IPS DF 4.7 (cell line): ENCODE results near the gene FEM1C.

Source experiments
- DNase-seq: peaks from one replicate; pipeline ENCODE4 v3.0.0-alpha.2; 2013; ENCODE audit warnings: low spot score; ENCODE audit errors: extremely low read depth

Gene FEM1C

DNA sequence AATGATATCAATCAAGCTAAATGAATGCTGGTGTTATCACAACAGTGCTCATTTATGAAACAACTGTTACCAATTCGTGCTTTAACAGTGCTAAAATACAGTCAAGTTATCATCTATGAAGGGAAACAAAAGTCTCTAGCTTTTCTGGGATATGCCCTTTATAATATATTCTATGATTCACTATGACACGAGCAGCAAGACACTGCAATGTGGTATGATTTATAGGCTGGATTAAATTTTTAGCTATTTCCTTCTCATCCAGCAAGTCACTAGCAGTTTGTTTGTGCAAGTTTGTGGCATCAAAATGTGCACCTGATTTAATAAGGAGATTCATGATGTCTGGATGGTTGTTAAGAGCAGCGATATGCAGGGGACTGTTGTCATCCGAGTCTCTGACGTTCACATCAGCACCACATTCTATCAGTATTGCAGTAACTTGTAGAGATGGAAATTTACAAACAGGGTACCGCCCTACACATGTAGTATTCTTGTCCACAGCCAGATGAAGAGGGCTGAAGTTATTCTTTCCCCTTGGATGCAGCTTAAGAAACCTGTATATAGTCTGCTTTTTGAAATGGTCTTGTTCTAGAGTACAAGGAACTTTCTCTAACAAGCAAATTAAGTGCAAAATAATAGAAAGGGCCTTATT, 20.3 kb downstream of the FEM1C start:
- no peak for DNase-seq

DNA sequence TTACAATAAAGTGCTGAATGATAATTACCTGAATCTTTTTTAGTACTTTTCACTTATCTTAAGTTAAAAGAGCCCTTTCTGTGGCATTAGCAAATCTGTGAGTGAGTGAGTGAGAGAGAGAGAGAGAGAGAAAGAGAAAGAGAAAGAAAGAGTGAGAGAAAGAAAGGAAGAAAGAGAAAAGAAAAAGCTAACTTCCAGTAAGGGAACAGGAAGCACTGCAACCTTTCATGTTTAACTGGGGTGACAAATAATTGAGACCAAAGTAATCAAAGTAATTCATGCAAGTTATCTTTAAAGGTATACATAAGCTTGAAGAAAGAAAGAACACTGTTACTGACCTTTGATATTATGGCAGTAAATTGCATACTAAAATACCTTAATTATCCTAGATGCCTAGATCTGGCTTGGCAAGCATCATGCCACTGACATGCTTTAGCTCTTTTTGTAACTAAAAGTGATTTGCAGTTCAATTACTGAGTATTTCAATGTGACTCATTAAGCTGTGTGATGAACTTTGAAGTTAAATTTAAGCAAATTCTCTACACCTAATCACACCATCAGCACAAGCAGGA, 21.7 kb downstream of the FEM1C start:
- DNase-seq, result no peak

DNA sequence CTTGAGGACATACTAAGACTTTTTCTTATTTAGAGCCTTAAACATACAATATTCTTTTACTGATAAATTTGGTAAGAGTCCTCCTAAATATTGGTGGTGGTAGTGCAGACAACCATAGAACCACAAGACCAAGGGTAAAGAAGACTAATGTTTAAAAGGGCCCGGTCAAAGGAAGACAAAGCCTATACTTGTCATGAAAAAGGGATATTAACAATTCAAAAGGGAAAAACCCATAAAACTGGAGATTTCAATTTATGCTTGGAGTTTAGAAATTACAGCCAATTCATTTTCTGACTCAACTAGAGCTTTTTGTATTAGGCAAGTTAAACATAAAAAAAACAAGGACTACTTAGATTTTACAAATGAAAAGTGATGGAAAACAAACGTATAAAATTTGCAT, 24.4 kb downstream of the FEM1C start:
- no peak for DNase-seq

GRCh38 chr5:115516372-115516771, 28.2 kb downstream of the FEM1C start:
- DNase-seq, result no peak

DNA sequence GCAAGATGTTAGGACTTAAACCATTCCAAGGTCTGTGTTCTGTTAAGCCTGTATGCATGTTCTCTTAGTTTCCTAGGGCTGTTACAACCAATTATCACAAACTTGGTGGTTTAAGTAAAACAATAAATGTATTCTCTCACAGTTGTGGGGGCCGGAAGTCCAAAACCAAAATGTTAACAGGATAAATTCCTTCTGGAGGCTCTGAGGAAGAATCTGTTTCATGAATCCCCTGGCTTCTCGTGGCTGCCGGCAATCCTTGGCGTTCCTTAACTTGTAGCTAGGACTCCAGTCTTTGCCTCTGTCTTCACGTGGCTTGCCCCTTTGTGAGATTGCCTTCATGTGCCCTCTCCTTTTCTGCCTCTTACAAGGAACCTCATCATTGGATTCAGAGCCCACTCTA, 30.4 kb downstream of the FEM1C start:
- DNase-seq, result no peak

DNA sequence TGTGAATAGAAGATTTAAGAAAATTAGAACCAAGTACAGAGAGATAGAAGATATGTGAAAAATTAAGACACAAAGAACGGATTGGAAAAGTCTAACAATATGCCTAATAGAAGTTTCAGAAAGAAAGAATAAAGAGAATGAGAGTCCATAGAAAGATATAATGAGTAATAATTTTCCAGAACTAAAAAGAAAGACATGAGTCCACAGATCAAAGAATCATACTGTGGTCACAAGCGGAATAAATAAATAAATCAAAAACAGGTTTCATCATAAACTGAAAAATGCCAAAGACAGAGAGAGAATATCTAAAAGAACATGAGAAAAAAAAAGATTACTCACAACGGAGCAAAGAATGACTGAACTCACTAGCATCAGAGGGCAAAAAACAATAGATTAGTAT, 32.9 kb downstream of the FEM1C start:
- no peak for DNase-seq

GRCh38 chr5:115510145-115510645, 34.4 kb downstream of the FEM1C start:
- no peak for DNase-seq

- no peak for DNase-seq
Measured at GRCh38 chr5:115509547-115509946, 35.0 kb downstream of the FEM1C start.

- no peak for DNase-seq
Measured at GRCh38 chr5:115507681-115508080, 36.9 kb downstream of the FEM1C start.

- DNase-seq, result no peak
Measured at GRCh38 chr5:115503420-115503819, 41.2 kb downstream of the FEM1C start.

DNA sequence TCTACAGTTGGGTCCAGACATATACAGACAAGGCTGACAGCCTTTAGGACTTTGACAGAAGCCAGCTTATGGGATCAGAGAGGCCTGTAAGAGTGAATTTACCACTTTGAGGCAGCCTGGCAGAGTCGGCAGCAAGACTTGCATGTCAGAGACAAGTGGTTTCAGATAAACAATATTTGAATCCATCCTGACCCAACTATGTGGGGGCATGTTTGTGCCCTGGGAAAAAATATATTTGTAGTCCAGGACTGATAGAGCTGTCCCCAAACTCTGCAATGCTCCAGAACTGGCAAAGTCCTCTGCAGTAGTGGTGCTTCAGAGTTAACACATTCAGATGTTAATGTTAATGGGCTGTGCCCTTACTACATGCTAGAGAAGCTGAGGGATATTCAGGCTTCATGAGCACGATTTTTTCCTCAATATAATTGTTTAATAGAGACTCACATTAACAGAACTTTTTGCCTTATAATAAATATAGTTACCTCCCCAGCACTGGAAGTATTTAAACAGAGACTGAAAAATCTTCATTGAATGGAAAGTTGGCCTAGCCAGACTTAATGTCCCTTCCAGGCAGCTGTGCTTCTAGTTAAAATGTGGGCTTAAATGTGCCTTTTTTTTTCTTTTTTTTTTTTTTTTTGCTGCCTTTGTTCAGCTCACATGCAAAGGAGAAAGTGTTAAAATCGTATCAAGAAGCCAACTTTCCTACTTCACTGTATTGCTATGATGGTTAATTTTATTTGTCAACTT, 42.9 kb downstream of the FEM1C start:
- no peak for DNase-seq

GRCh38 chr5:115500225-115500624, 44.4 kb downstream of the FEM1C start:
- DNase-seq, result no peak

GRCh38 chr5:115496936-115497576, 47.5 kb downstream of the FEM1C start:
- DNase-seq, result no peak

- no peak for DNase-seq
Measured at GRCh38 chr5:115494570-115495289, 49.8 kb downstream of the FEM1C start.

GRCh38 chr5:115490596-115490995, 54.0 kb downstream of the FEM1C start:
- no peak for DNase-seq

DNA sequence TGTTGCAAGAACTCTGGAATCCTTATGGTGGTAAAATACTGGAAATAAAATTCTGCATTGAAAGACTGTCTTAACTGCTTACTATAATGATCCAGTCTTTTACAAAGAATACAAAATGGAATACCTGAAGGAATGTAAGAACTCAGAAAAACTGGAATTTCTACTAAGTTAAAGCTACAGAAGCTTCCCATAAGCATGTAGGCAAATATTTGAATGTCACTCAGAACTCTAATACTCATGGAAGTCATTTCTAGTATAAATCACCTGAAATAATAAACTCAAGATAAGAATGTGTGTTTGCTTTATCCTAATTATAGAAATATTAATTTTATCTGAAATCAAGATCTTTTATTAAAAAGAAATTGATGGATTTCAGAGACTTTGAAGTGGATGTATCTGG, 54.8 kb downstream of the FEM1C start:
- no peak for DNase-seq

DNA sequence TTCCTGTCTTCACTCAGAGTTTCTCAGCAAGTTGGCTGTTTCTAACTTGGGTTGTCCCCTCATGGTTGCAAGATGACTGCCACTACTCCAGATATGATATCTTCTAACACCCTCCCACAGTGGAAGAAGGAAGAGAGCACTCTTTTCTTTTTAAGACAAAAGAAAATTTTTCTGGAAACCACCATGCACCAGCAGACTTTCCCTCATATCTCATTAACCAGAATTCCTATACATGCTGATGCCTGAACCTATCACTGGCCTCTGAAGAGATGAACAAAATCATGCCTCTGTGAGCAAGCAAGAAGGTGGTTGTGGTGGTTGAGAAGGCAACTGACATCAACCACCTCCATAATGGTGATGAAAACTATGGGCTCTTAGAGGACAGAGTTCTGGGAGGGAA, 56.8 kb downstream of the FEM1C start:
- DNase-seq, result no peak

DNA sequence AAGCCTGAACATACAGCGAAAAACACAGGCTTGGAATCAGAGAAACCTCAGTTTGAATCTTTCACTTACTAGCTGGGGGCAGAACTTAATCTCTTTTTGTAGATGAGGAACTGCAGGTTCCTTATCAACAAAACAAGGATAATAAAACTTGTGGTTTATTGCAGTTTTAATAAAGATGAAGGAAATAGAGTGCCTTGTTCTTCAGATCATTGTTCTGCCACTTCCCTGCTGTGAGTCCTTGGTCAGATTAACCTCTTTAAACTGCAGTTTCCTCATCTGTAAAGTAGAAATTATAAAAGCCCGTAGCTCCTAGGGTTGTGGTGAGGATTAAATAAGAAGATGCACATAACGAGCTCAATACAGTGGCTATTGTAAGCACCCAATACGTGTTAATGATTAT, 57.4 kb downstream of the FEM1C start:
- DNase-seq, result no peak

GRCh38 chr5:115486728-115487127, 57.8 kb downstream of the FEM1C start:
- no peak for DNase-seq

DNA sequence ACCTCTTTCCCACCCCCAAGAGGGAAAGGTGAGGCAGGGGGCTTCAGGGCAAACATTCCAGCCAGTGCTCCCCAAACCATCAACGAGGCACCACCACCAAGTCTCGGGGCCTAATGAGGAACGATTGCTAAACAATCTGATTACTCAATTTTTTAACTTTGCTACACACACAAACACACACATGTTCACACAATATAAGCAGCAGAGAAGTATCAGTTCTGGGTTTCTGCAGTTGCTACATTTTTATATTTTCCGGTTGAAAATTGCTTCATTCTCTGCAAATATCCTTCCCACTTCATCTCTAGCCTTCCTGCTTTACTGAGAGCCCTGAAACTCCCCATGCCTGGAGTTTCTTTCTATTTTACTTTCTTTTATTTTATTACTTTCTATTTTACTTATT, 60.2 kb downstream of the FEM1C start:
- no peak for DNase-seq

GRCh38 chr5:115480900-115481299, 63.7 kb downstream of the FEM1C start:
- DNase-seq, result no peak

DNA sequence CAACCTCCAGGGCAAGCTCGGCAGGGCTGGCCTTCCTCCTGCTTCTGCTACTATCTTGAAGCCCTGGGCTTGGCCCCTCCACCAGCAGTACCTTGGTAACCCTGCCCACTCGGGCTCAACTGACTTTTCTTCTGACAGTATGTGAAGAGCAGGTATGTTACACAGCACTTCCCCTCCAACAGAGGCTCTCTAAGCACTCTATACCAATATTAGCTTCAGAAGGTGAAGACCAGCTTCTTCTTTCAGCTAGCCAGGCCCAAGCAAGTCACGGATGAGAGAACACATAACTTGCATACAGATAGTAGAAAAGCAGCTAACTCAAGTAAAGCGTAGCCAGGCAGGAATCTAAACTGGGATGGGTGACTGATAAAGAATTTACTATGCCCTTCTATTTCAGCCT, 64.3 kb downstream of the FEM1C start:
- DNase-seq, result no peak
